Glomerular visceral epithelial cell (primary cell): ENCODE data around the gene CCDC50.

ENCODE experiments used
- DNase-seq: peaks from one replicate; pipeline ENCODE4 v3.0.0-alpha.2; 2016; ENCODE audit errors: extremely low spot score

CCDC50 gene

GRCh38 chr3:191316876-191317603 lies 12.2 kb upstream of the CCDC50 start:
- no peak for DNase-seq

GRCh38 chr3:191320316-191320715 lies 8.9 kb upstream of the CCDC50 start:
- DNase-seq: no peak

GRCh38 chr3:191321019-191321767 lies 8.0 kb upstream of the CCDC50 start:
- DNase-seq: no peak

- DNase-seq: no peak
These were observed 4.3 kb upstream of the CCDC50 start for GRCh38 chr3:191324936-191325335.

- DNase-seq: no peak
These were observed 1.7 kb upstream of the CCDC50 start for GRCh38 chr3:191327526-191327925.

- DNase-seq: no peak
These were observed 722 bp upstream of the CCDC50 start for GRCh38 chr3:191328383-191328961.

GRCh38 chr3:191329654-191330529 lies 698 bp downstream of the CCDC50 start, which contains the start of gene UTS2B:
TSS of gene UTS2B (minus strand) at chr3:191330526. CDS start at chr3:191282189, 48,337 bp downstream.
- peak; percentile 52 for DNase-seq

- DNase-seq: no peak
These were observed 1.4 kb downstream of the CCDC50 start for GRCh38 chr3:191330530-191331048.

- DNase-seq: peak; percentile 51
These were observed 2.2 kb downstream of the CCDC50 start for GRCh38 chr3:191331388-191331787.

- DNase-seq: no peak
These were observed 4.2 kb downstream of the CCDC50 start for GRCh38 chr3:191333298-191333880.

GRCh38 chr3:191334346-191334893 lies 5.2 kb downstream of the CCDC50 start:
- no peak for DNase-seq

GRCh38 chr3:191336833-191337232 lies 7.6 kb downstream of the CCDC50 start:
- DNase-seq: no peak

GRCh38 chr3:191338177-191338488 lies 8.9 kb downstream of the CCDC50 start:
- no peak for DNase-seq

- DNase-seq: no peak
These were observed 10.2 kb downstream of the CCDC50 start for GRCh38 chr3:191339316-191339917.

GRCh38 chr3:191340351-191340750 lies 11.2 kb downstream of the CCDC50 start:
- no peak for DNase-seq

- no peak for DNase-seq
These were observed 11.8 kb downstream of the CCDC50 start for GRCh38 chr3:191340966-191341365.

- DNase-seq: no peak
These were observed 12.8 kb downstream of the CCDC50 start for GRCh38 chr3:191342006-191342405.

- DNase-seq: no peak
These were observed 13.2 kb downstream of the CCDC50 start for GRCh38 chr3:191342411-191342810.

- DNase-seq: no peak
These were observed 13.9 kb downstream of the CCDC50 start for GRCh38 chr3:191343115-191343514.

- no peak for DNase-seq
These were observed 14.7 kb downstream of the CCDC50 start for GRCh38 chr3:191343913-191344312.

GRCh38 chr3:191345334-191345733 lies 16.1 kb downstream of the CCDC50 start:
- no peak for DNase-seq
